Prostate gland (tissue), 2 donors: ENCODE measurements around the gene INSM1. TPM values are rescaled to one million over a fixed set of nuclear protein-coding genes. Genes with fewer than 3 reads are reported as not detected.

Experiments used
- DNase-seq: peaks from one replicate; pipeline ENCODE4 v3.0.0-alpha.2; 2019; ENCODE audit warnings: low spot score
- H3K27ac ChIP-seq, 2 donors: fragments of 200-600 bp; sonication (generic); 2 replicates each; pipeline ENCODE4 v1.5.1; 2017 to 2019
- H3K27me3 ChIP-seq: fragments of 200-600 bp; sonication (generic); replicated peaks from 2 replicates; pipeline ENCODE4 v1.5.1; 2019; ENCODE audit not compliant: insufficient read depth
- H3K36me3 ChIP-seq, 2 donors: fragments of 200-600 bp; sonication (generic); 1 replicate in 1 of 2; 2 replicates in 1 of 2; pipeline versions ENCODE4 v1.5.1 to v1.8.1; 2017 to 2019
- H3K4me1 ChIP-seq: fragments of 200-600 bp; sonication (generic); replicated peaks from 2 replicates; pipeline ENCODE4 v1.5.1; 2019
- H3K4me3 ChIP-seq, 2 donors: fragments of 200-600 bp; sonication (generic); 2 replicates each; pipeline ENCODE4 v1.5.1; 2017 to 2019
- H3K9me3 ChIP-seq: fragments of 200-600 bp; sonication (generic); 2 replicates; pipeline ENCODE4 v1.5.1; 2017
- POLR2A ChIP-seq: fragments of 450-650 bp; IDR thresholded peaks from one replicate; pipeline ENCODE4 v1.6.1; 2016; ENCODE audit warnings: antibody characterized with exemption, mild to moderate bottlenecking
- POLR2AphosphoS5 ChIP-seq: sonication (generic); formaldehyde crosslinking; IDR thresholded peaks from one replicate; pipeline ENCODE4 v1.6.1; 2017; ENCODE audit warnings: antibody characterized with exemption
- WGBS: methylation state at CpG from one replicate; pipeline ENCODE4 v1.1.5; 2018; 5-methylcytosine and 5-hydroxymethylcytosine counted together
- intact Hi-C: fragments of 100-400 bp; cut with DNase I; formaldehyde crosslinking; loops from one replicate; pipeline ENCODE4 v1.14.2; 2022
- total RNA-seq, 2 donors: library from RNA; depleted of rRNA; stranded (reverse); fragments of >200 nt; gene quantifications; one replicate each; pipeline ENCODE4 v1.1.0, GENCODE V29; 2016
- TF ChIP-seq, protein P1 (sequence below), 4 experiments: fragments of 200-600 bp in 2 of 4; fragments of 450-650 bp in 2 of 4; sonication (generic) in 2 of 4; IDR thresholded peaks; 1 replicate in 3 of 4; 2 replicates in 1 of 4; pipeline ENCODE4 v1.5.1; 2016 to 2019; ENCODE audit warnings: antibody characterized with exemption in 4 of 4, mild to moderate bottlenecking in 2 of 4, moderate library complexity in 2 of 4

Gene INSM1
- total RNA-seq, 2 donors from 2014 or later: 0.82 to 1.5 TPM

DNA sequence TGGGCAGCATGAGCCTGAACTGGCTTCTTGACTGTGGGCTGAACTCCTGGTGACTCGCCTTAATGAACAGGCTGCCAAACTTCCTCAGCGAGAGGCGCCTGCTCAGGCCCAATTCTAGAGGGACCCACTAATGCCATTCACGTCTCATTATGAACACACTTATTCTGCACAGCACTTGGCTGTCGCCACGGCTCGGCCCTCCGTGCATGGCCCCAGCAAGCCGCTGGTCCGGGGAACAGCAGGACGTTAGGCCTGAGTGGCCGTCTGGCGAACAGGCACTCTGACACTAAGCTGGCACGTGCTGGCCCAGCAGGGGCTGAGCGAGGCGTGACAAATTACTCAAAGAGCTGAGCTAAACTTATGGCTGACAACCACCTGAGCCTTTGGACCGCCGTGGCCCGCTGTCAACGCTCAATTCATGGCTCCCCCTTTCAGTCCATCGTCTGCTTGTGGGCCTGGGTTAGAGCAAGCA lies 45.9 kb downstream of the INSM1 start:
- intact Hi-C loops: no loop called here
- WGBS: 89% methylated on average over 21 of the region's 21 CpGs
- H3K27me3 ChIP-seq: no peaks in the 10 kb centered on the region
- no peaks in the 10 kb centered on the region for H3K4me1 ChIP-seq
- H3K4me3 ChIP-seq: no peak overlapping the region
- H3K36me3 ChIP-seq: no peaks in the 10 kb centered on the region
- no peak overlapping the region for H3K27ac ChIP-seq
- DNase-seq: no peak
- TF ChIP-seq POLR2A (no peak), POLR2AphosphoS5 (no peak)
- TF ChIP-seq, protein P1, sequence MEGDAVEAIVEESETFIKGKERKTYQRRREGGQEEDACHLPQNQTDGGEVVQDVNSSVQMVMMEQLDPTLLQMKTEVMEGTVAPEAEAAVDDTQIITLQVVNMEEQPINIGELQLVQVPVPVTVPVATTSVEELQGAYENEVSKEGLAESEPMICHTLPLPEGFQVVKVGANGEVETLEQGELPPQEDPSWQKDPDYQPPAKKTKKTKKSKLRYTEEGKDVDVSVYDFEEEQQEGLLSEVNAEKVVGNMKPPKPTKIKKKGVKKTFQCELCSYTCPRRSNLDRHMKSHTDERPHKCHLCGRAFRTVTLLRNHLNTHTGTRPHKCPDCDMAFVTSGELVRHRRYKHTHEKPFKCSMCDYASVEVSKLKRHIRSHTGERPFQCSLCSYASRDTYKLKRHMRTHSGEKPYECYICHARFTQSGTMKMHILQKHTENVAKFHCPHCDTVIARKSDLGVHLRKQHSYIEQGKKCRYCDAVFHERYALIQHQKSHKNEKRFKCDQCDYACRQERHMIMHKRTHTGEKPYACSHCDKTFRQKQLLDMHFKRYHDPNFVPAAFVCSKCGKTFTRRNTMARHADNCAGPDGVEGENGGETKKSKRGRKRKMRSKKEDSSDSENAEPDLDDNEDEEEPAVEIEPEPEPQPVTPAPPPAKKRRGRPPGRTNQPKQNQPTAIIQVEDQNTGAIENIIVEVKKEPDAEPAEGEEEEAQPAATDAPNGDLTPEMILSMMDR (IDR thresholded peaks at IDR 0.05): no peak
- H3K9me3 ChIP-seq: no peaks in the 10 kb centered on the region

DNA sequence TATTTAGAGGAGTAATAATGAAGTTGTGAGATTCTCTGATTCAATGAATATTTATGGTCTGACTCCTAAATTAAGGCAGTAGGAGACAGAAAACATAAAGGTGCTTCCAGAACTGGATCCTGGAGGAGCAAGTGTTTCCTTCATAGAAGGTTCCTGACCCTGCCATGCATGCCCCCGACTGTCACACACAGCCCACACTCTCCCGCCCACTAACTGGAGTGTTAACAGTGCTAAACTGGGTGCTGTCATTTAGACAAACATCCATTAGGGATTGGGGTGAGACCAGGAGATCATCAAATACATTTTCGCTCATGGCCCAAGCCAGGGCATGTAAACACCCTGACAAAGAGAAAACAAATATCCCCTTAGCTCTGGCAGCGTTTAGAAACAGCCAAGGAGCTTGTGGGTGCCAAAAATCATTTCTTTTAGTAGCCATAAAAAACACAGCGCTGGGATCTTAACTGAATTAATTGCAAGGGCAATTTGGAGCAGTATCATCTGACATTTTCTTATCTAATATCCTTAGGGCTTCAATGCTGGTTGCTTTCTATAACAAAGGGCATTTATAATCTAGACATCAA lies 46.8 kb downstream of the INSM1 start:
- H3K27me3 ChIP-seq: no peaks in the 10 kb centered on the region
- no peaks in the 10 kb centered on the region for H3K9me3 ChIP-seq
- intact Hi-C loops: no loop called here
- H3K36me3 ChIP-seq: no peaks in the 10 kb centered on the region
- no peak overlapping the region for H3K27ac ChIP-seq
- H3K4me3 ChIP-seq: no peak overlapping the region
- no peak for TF ChIP-seq POLR2AphosphoS5
- TF ChIP-seq, protein P1 (IDR thresholded peaks at IDR 0.05): no peak
- no peak for TF ChIP-seq POLR2A
- WGBS: 44% methylated on average over 5 of the region's 5 CpGs
- DNase-seq: no peak
- no peaks in the 10 kb centered on the region for H3K4me1 ChIP-seq

DNA sequence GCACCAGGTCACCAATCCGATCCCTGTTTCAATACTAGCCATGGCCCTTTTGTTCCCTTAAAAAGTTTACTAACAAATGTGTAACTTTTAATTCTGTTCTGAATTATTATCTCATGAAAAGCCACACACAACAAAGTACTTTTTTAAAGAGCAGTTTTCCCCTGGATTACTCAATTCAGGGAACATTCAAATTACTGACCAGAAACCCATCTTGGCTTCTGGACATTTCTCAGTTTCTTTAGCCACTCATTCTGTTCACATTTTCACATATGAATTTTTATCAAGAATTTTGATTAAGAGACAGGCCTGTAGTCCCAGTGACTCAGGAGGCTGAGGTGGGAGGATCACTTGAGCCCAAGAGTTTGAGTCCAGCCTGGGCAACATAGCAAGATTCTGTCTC lies 47.4 kb downstream of the INSM1 start:
- Histone ChIP-seq H3K36me3 (no peaks in the 10 kb centered on the region), H3K9me3 (no peaks in the 10 kb centered on the region), H3K4me1 (no peaks in the 10 kb centered on the region), H3K4me3 (no peak overlapping the region), H3K27me3 (no peaks in the 10 kb centered on the region), H3K27ac (no peak overlapping the region)
- 77% methylated on average over 1 of the region's 1 CpG for WGBS
- TF ChIP-seq POLR2AphosphoS5 (no peak), POLR2A (no peak)
- TF ChIP-seq, protein P1 (IDR thresholded peaks at IDR 0.05): no peak
- DNase-seq: no peak
- intact Hi-C loops: no loop called here

DNA sequence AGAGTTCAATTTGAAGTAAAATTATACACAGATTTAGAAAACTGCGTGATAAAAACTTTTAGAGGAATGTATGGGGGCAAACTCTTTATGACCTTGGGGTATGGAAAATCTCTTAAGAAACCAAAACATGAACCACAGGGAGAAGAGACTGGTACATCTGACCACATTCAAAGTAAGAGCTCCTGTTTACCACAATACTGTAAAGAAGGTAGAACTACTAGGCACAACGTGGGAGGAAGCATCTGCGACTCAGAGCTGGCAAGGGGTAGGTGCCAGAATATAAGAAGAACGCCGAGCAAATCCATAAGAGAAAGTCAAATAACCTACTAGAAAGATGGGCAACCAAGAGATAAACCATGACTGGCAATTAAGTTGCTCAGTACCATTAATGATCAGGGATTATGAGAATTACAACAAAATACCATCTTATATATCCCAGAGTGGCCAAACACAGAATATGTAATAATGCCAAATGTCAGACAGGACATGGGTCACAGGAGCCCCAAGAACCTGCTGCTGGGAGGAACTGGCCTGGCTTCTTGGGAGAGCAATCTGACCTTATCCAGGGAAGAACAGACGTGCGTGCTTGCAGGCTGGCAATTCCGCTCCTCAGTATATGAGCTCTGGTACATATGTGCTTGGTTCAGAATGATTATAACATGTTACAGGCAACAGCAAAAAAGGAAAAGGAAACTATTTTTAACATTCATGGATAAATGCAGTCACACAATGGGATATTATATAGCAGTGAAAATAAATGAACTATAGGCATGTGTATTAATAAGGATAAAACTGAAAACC lies 50.2 kb downstream of the INSM1 start:
- H3K27me3 ChIP-seq: no peaks in the 10 kb centered on the region
- H3K36me3 ChIP-seq: no peaks in the 10 kb centered on the region
- DNase-seq: no peak
- no peak overlapping the region for H3K4me3 ChIP-seq
- no peaks in the 10 kb centered on the region for H3K4me1 ChIP-seq
- TF ChIP-seq POLR2A (no peak), POLR2AphosphoS5 (no peak)
- TF ChIP-seq, protein P1 (IDR thresholded peaks at IDR 0.05): no peak
- intact Hi-C loops: no loop called here
- no peaks in the 10 kb centered on the region for H3K9me3 ChIP-seq
- 94% methylated on average over 8 of the region's 8 CpGs for WGBS
- no peak overlapping the region for H3K27ac ChIP-seq
